SH-SY5Y (cell line): ENCODE data around the gene KIF26B.

Experiments used
- GATA2 ChIP-seq: IDR thresholded peaks from 2 replicates; pipeline ENCODE4 v1.6.1; 2011; ENCODE audit warnings: mild to moderate bottlenecking, low read depth, low read length
- GATA3 ChIP-seq: IDR thresholded peaks from 2 replicates; pipeline ENCODE4 v1.6.1; 2011; ENCODE audit warnings: low read depth, mild to moderate bottlenecking, low read length, moderate library complexity

DNA sequence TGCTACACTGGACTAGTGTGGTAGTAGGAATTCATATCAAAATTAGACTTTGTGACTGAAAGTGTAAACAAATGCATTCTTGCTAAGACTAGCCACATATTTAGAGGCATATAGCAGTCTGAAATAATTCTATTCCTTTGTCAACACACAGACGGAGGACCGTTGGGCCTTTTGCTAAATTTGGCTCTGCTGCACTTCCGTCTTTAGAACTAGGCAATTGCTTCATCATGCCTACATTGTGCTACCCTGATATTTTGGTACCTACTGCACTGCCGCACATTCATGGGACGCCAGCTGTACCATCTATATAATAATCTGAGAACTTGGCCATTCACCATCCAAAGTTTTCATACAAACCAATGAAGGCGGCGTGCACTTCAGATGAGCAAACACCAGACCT lies 346.8 kb downstream of the KIF26B start:
- TF ChIP-seq GATA3 (no peak), GATA2 (no peak)
